Effector CD4-positive, alpha-beta T cell (primary cell): Measurements from ENCODE around the gene DDX47.
"Not testable (repeated sequence)": the region's sequence is repeated elsewhere in the genome, so short reads cannot be mapped to it uniquely, and the experiment has no call there.

Experiments used
- DNase-seq: peaks from one replicate; pipeline ENCODE4 v3.0.0-alpha.2; 2020

DDX47 gene

DNA sequence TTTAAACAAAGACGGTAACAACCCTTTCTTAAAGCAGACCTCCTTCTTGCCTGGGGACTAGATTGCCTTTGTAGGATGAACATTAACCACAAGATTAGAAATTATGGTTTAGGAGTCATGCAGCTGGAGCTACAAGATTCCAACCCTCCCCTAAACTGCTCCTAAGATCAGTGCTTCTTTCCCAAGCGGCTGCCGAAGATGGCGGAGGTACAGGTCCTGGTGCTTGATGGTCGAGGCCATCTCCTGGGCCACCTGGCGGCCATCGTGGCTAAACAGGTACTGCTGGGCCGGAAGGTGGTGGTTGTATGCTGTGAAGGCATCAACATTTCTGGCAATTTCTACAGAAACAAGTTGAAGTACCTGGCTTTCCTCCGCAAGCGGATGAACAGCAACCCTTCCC, 62.2 kb downstream of the DDX47 start:
- DNase-seq: not testable (repeated sequence)

DNA sequence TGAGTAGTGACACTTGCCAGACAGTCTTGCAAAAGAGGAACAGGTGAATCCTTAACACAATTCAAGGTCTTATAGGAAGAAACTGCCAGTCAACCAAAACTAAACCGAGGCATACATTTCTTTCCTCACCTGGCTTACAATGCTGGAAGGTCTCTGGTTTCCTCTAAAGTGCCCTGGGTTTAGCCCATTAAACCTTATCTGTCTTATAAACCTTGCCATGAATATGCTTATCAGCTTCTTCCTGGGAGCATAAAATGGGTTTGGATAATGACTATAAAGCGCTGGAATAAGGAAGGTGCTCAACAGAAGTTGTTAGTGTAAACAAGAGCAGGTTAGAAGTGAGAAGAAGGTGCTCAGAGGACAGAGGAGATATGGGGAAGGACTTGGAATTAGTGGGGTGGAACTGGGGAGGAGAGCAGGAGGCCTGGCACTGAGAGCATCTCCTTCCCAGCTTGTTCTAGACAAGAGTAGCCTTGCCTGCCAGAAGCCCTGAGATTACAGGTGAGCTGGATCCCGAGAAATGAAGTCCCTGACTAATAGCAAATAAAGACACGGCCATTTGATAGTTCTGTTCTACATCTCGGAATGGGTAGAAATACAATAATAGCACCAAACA, 64.1 kb downstream of the DDX47 start:
- DNase-seq: no peak

DNA sequence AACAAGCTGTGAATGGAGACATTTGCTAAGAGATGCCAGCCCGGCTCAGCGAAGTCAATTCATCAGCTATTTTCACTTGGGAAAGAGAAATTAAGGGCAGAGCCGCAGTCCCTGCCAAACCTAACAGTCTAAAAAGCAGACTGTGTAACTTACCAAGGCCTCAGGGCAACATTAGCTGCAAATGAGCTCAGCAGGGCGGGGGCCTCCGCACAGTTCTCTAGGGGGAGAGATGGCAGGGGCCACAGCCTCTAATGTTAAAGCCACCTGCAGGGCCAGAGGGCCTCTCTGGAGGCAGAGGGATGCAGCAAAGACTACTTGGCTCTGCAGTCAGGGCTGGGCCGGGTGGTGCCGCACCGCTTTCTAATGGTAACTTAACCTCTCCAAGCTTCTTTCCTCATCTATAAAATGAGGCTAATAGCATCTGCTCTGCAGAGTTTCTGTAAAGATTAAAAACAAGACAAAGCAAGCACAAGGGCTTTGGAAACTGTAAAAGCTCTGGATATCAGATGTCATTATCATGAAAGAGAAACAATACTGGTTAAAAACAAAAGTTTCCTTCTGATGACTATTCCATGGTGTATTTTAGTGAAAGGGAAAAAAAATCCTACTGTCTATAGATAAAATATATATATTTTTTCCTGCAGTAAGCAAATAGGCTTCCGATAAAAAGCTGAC, 64.8 kb downstream of the DDX47 start:
- DNase-seq: no peak
